ENCODE data around the gene ASAP2.

ASAP2 gene

GRCh38 chr2:9230881-9231280 is 24.3 kb downstream of the ASAP2 start:
- no peak for DNase-seq (ENCODE audit: low read depth, low spot score)

GRCh38 chr2:9231291-9232165 is 24.9 kb downstream of the ASAP2 start:
- DNase-seq (ENCODE audit: low read depth, low spot score): no peak

DNA sequence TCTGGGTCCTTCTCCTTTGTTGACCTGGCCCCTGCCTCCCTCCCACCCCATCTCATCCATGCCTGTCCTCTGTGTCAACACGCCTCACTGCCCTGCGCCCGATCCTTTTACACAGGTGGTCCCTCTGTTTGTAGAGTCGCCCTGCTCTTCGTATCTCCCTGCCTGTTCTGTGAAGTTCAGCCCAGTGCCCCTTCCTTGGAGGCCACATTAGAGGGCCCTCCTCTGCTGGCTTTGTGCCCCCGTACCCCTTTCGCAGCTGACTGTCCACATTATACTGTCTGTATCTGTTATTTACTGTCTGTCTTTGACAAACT is 25.5 kb downstream of the ASAP2 start:
- no peak for DNase-seq (ENCODE audit: low read depth, low spot score)

GRCh38 chr2:9232886-9233285 is 26.3 kb downstream of the ASAP2 start:
- DNase-seq (ENCODE audit: low read depth, low spot score): no peak

GRCh38 chr2:9234680-9235146 is 28.1 kb downstream of the ASAP2 start:
- no peak for DNase-seq (ENCODE audit: low read depth, low spot score)

- no peak for DNase-seq (ENCODE audit: low read depth, low spot score)
Measured at GRCh38 chr2:9235147-9236044, 28.8 kb downstream of the ASAP2 start.

DNA sequence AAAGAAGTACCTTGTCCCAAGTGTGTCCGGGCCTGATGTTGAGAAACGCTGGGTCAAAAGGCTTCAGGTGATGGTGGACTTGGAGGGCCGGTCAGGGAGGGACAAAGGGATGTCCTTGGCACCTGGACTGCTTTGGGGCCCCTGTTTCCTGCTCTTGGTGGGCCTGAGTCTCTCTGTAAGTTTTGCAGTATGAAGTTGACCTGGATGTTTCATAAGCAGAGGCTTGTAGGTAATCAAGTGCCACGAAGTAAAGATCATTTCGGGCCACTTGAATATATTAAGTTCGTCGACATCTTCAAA is 29.4 kb downstream of the ASAP2 start:
- no peak for DNase-seq (ENCODE audit: low read depth, low spot score)

DNA sequence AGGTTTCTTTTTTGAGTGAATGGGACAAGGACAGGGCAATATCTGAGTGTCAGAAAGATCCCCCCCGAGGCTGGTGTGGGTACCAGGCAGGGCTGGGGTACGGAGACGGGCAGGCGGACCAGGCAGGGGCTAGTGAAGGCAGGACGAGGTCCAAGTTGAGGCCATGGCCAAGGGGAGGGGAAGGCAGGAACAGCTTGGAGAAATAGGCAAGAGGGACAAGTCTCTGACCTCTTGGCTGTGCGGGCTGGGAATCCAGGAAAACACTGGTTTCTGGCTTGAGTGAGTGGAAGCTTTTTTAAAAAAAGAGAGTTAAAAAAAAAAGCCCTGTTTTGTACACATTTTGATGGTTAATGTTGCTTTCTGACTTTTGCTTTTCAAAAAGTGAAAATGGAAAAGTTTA is 30.3 kb downstream of the ASAP2 start:
- no peak for DNase-seq (ENCODE audit: low read depth, low spot score)

- no peak for DNase-seq (ENCODE audit: low read depth, low spot score)
Measured at GRCh38 chr2:9237831-9238230, 31.2 kb downstream of the ASAP2 start.

GRCh38 chr2:9238591-9239326 is 32.1 kb downstream of the ASAP2 start:
- no peak for DNase-seq (ENCODE audit: low read depth, low spot score)

DNA sequence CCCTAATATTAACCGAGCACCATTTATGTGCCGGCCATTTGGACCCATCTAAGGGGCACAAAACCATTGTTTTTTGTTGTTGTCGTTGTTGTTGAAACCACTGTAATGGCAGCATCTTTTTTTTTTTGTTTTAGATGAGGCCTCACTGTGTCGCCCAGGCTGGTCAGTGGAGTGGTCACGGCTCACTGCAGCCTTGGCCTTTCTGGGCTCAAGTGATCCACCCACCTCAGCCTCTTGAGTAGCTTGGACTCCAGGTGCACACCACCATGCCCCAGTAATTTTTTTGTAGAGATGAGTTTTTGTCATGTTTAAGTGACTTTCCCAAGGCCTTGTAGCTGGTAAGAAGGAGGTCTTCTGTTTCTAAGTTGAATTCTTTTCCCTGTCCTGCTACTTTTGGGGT is 33.0 kb downstream of the ASAP2 start:
- no peak for DNase-seq (ENCODE audit: low read depth, low spot score)

DNA sequence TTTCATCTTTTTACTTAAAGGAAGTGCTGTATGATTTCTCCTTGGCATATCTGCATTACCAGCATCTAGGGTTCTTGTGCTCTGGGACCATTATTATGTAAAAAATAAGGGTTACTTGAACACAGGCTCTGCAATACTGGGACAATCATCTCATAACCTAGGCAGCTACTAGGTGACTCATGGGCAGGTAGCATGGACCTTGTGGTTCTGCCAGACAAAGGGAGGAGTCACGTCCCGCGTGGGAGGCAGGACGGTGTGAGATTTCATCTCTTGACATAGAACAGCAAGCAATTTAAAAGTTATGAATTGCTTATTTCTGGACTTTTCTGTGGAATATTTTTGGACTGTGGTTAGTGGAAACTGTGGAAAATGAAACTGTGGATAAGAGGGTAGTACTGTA is 34.1 kb downstream of the ASAP2 start:
- no peak for DNase-seq (ENCODE audit: low read depth, low spot score)

DNA sequence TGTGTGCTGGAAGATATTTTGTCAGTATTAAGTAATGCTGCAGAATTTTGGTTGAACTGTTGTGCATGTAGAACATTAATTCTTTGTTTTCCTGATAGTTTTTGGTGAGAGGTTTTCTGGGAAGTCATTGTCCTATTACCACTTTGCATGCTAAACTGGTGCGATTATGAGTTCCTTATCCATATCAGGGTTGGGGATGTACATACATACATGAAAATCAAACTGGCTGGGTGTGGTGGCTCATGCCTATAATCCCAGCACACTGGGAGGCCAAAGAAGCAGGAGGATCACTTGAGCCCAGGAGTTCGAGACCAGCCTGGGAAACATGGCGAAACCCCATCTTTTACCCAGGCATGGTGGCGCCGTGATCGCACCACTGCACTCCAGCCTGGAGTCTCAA is 34.6 kb downstream of the ASAP2 start:
- no peak for DNase-seq (ENCODE audit: low read depth, low spot score)

DNA sequence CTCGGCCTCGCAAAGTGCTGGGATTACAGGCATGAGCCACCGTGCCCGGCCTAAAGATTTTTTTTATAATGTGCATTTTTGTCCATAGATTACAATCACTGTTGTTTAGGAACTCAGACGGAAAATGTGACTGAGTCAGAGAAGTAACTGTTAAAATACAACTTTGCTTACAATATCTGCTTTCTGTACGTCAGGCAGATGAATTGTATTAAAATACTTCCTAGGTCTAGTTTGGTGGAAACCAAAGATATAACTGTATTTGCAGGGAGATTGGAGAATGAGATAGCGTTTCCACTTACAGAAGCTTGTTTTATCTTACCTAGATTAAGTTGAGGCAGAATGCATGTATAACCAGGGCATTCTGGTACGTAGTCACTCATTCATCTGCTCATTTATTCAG is 36.7 kb downstream of the ASAP2 start:
- no peak for DNase-seq (ENCODE audit: low read depth, low spot score)

GRCh38 chr2:9244985-9245544 is 38.5 kb downstream of the ASAP2 start:
- peak; percentile 38 for DNase-seq (ENCODE audit: low read depth, low spot score)

GRCh38 chr2:9247177-9247576 is 40.6 kb downstream of the ASAP2 start:
- no peak for DNase-seq (ENCODE audit: low read depth, low spot score)

DNA sequence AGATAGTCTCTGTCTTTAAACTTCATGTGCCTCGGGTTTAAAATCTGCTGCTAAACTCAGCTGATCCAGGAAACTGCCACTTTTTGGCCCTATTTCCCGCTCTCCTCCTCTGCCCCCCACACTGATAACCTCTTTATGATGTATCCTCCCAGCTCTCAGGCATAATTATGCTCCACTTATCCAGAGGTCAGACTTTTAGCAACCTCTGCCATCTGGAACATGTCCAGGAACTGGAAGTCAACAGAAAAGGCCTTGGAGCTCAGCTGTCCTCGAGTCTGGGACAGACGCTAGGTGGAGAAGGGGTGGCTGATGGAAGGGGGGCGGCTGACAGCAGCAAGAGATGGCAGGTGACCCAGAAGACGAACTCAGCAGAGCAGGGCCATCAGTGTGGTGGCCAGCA is 41.2 kb downstream of the ASAP2 start:
- DNase-seq (ENCODE audit: low read depth, low spot score): no peak

DNA sequence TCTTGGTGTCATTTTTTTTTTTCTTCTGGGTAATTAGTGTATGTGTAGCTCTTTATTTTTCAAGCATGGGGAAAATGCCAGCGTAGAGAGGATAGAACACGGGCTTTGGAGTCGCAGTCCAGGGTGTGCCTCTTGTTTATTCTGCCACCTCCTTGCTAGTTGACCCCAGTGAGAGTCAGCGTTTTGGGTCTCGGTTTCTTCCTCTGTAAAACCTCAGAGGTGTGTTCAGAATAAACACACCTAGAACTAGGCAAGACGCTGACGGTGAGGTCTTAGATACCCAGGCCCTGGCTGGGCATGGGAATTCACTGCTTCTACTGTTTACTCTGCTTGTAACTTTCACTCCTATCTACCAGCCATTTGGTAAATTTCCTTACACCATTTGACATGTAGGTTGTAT is 41.8 kb downstream of the ASAP2 start:
- DNase-seq (ENCODE audit: low read depth, low spot score): no peak

GRCh38 chr2:9249020-9249800 is 42.6 kb downstream of the ASAP2 start:
- no peak for DNase-seq (ENCODE audit: low read depth, low spot score)

GRCh38 chr2:9250091-9250490 is 43.5 kb downstream of the ASAP2 start:
- DNase-seq (ENCODE audit: low read depth, low spot score): no peak

DNA sequence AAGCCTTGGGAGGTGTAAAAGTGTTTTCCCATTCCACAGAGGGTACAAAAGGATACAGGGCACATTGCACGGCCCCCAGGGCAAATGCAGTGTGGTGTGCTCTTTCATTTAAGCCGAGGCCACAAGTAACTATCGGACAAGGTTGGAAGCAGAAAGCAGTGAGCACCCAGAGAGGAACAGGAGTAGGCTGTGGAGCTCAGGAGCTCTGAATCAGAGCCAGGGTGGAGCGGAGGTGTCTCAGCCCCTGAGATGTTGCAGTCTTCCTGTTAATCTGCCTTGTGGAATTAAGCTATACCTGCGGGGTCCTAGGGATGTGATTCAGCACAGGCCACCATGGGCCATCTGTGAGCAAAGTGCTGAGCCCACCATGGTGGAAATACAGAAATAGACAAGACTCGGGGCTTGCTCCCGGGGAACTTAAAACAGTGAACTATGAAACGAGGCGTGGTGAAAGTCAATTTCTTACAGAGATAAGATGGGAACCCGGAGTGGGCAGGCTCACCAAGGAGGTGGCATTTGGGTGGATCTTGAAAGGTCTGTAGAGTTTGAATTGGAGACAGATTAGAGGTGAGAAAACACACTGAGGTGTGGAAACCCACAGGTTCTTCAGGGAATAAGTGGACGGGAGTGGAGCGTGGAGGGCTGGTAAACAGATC is 44.0 kb downstream of the ASAP2 start:
- DNase-seq (ENCODE audit: low read depth, low spot score): no peak
